Activated CD8-positive, alpha-beta memory T cell treated with anti-CD3 and anti-CD28 coated beads, Interleukin-2, amount 50 U/mL, for 4 hours (primary cell): ENCODE measurements around the gene INPP5J.
"Not testable (repeated sequence)": the region's sequence is repeated elsewhere in the genome, so short reads cannot be mapped to it uniquely, and the experiment has no call there.

Experiments used
- DNase-seq: peaks from one replicate; pipeline ENCODE4 v3.0.0-alpha.2; 2020

INPP5J gene

DNA sequence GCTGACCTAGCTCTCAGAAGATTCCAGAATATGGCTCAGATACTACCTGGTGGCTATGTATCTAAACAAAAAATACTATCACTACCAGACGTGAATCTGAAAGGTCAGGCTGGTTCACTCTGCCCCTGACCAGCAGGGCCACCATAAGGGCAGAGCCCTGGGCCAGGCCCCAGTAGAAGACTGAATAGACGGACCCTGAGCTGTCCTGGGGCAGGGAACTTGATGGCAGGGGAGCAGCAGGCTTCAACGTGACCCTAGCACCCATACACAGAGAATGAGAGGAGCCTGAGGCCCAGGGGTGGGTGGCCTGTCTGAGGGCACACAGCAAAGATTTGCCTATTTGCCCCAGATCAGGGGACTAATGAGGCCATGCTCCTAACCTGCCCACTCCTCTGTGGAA lies 30.6 kb downstream of the INPP5J start:
- no peak for DNase-seq

DNA sequence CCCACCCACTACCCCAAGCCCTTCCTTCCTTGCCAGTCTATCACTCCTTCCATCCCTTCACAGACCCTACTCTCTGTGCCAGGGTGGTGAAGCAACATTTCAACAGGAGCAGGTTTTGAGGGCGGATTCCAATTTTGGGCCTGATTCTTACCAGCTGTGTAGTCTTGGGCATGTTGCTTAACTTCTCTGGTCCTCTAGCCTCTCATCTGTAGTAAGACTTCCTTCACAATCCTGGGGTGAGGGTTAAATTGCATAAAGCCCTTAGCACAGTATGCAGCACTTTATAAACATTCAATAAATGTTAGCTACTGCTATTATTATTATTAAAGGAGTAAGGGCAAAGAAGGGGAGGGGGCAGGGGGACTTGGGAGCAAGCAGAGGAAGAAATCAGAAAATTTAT lies 32.2 kb downstream of the INPP5J start:
- no peak for DNase-seq

DNA sequence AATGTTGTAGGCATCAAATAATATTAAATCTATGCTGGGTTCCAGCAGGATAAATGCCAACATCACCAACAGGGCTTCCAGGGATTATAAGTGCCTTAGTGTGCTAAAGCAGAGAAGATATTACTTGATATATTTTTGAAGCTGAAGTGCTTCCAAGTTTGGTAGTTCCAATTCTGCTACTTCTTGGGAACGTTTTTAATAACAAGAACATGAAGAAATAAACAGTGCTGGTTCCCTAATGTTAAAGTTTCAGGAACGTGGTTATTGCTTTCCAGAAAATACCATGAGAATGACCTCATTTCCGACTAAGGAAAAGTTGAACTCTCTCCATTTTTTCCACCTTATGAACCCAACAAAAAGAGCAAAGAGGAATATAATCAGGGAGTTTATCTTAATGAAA lies 32.7 kb downstream of the INPP5J start:
- DNase-seq: no peak

DNA sequence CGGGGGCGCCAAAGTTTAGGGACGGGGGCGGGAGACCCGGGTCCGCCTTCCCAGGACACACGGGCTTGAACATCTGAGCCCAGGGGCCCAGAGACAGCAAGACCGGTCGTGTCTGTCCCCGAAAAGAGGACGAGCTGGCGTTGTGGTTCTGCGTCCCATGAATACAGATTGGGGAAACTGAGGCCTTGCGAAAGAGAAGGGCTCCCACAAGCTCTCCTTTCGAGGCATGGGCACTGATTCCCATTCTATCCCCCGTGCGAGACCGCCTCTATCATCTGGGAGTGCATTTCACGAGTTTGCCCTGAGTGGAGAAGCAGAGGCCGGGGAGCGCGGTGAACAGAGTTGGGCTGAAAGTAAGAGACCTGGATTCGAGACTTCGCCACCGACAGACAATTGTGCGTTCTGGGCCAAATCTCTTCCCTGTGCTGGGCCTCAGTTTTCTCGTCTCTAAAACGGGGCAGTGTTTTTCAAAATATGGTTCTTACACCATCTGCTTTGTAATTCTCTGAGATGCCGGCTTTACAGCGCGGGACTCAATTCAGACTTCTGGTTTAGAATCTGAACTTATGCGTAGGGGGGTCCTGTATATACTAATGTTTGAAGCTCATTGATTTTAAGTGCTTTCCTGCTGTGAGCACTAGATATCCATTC lies 37.7 kb downstream of the INPP5J start:
- DNase-seq: no peak

DNA sequence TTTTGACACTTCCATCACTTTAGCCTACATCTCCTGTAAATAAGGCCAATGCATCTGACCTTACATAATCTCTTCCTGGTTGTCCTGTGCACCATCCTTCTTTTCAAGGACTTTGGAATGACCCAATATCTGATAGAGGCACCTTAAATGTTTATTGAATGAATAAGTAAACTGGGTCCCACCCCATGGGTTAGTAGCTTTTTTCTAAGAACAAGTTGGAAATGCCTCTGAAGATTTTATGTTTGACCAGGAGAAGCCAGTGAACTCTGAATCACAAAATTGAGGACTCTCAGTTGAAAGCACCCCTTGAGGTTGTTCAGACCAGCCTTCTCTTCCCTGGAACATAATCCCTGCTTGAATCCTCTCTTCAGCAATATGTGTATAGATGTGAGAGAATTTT lies 38.6 kb downstream of the INPP5J start:
- no peak for DNase-seq

DNA sequence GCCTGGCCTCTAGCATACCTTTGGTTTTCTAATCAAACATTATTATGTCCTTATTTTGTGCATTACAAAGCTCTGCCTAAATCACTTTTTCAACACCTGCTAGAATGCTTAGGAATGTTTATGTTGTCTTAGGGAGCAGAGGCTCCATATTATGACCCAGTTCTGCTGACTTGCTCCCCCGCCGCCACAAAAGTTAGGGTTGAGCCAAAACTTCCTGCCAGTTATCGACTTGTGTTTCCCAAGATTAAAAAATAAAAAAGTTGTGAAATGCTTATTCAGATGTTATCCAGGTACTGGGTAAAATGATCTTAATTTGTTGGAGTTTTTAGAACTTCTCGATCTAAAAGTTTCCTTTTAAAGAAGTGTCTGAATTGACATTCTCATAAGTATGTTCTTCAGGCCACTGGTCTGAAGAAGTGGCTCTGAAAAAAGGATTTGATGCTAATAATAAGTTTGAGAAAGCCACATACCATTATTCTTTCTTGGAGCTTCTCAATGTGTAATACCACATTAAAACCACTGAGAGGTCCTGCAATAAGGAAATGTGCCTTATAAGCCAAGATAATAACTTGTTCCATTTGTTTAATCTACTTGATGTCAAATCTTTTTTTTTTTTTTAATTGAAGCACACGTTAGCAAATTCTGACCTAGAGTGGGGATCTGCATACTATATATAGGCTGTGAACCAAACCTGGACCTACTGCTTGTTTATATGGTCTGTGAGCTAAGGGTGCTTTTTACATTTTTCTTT lies 39.4 kb downstream of the INPP5J start:
- no peak for DNase-seq

DNA sequence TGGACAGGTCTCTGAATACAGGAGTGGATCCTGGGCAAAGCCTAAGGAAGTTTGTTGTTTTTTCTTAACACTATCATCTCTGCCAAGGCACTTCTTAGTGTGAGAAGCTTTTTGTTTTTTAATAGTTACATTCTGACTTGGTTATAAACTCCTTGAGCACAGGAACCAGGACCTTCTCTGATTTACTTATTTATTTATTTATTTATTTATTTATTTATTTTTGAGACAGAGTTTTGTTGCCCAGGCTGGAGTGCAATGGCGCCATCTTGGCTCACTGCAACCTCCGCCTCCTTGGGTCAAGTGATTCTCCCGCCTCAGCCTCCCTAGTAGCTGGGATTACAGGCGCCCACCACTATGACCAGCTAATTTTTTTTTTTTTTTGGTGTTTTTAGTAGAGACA lies 48.2 kb downstream of the INPP5J start:
- DNase-seq: no peak

DNA sequence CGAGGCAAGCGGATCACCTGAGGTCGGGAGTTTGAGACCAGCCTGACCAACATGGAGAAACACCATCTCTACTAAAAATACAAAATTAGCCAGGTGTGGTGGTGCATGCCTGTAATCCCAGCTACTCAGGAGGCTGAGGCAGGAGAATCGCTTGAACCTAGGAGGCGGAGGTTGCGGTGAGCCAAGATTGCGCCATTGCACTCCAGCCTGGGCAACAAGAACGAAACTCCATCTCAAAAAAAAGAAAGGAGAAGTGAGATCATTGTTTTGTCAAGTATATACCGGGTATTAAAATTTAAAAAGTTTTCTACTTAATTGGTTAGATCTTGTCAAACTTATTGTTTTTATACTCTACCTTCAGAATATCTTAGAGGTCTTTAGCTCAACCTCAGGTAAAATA lies 49.0 kb downstream of the INPP5J start:
- DNase-seq: not testable (repeated sequence)

DNA sequence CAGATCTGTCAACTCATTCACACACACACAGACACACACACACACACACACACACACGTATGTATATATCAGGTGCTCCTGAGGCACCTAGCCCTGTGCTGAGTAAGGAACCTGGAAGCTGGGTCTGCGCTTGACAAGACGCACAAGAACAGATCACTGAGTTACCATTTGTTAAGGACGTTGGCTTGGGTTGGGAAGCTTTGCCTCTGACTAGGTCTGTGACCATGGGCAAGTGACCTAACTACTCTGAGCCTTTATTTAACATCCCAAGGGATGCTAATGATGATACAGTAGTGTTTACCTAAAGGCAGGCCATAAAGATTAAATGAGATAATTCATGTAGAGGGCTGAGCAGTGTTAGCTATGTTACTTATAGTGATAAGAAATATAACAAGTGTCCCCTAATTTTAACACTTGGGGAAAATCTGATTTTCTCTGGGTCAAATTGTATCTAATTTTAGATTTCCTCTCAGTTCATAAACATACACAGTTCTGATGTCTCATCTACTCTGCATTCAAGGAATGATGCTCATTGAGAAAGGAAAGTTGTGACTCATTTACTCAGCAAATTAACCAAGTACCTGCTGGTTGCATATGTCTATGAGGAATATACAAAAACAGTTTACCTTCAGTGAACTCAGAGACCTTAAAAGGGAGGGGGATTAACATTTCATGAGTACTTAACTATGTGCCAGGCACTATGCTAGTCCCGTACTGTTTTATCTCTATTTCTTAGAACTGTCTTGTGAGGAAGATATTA lies 50.8 kb downstream of the INPP5J start:
- DNase-seq: no peak

DNA sequence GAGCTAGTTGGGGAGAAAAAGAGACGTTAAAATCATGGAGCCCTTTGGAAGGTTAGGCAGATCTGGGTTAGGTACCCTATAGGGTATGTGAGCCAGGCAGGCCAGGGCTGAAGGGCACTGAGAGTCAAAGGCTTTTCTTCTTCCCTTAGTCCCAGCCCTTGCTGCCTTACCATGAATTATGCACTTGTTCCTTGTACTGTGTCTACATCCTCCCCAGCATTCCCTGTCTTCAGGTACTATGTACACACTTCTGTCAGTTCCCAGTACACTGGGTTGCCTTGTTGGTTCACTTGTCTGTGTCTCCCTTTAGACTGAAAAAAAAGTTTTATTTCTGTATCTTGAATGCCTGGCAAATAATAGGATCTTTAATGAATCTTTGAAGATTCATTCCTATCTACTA lies 54.2 kb downstream of the INPP5J start:
- DNase-seq: no peak

DNA sequence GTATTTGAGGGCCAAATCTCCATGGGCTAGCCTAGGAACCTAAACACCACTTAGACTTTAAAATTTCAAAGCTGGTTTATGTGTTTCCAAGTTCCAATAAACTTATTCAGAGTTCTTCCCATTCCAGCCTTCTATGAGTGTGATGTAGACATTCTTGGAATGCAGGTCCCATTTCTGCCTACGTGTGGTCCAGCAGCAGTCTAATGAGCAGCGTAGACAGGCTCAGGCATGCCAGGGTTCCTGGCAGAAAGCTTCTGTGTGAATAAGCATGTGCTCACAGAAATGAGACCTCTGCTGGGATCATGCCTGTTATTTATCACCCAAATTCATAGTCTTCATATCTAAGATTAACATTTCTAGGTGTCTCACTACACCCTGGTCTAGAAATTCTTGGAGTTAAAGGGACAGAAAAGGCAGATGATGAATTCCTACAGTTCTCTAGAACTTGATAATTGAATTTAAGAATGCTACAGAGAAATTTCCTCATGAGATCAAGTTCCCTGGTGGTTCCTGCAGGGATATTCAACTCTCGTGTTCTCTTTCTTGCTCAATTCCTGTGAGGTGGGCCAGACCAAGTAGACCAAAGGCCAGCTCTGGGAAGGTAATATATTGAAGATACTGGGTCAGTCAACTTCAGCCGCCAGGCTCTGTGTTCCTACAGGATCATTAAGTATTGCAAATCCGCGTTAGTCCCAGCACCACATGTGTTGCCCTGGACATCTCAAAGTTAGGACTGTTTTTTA lies 54.8 kb downstream of the INPP5J start:
- no peak for DNase-seq

DNA sequence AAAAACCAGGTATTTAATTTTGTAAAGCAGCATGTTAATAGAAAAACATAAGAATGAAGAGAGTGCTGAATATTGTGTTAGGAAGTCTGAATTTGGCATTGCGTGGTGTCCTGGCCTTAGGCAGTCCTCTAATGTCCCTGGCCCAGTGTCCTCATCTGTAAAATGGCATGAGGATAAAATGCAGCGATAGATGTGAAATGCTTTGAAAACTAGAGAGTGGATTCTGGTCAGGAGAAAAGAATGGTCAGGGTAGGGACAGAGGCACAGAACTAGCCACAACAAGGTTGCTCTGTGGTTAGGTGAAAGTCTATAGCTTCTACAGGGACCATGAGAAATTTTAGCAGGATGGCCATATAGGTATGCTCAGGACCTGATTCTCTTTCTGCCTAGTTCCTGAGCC lies 56.1 kb downstream of the INPP5J start:
- DNase-seq: no peak

DNA sequence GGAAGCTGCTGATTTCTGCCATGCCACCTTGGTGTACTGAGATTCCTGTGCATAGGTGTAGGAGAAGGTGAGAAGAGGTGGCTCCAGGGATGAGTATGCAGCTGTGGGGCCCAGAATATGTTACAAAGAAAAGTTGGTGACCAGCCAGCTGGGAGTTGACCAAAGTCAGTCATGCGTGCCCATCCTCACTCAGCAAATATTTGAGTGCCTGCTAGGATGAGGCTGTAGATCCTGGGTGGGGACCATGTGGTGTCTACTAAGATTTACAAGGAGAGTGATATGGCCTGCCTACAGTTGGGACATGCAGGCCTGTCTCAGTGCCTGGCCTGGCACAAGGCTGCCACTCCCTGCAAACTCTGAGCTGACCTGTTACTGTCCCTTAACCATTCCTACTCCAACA lies 56.6 kb downstream of the INPP5J start:
- no peak for DNase-seq

DNA sequence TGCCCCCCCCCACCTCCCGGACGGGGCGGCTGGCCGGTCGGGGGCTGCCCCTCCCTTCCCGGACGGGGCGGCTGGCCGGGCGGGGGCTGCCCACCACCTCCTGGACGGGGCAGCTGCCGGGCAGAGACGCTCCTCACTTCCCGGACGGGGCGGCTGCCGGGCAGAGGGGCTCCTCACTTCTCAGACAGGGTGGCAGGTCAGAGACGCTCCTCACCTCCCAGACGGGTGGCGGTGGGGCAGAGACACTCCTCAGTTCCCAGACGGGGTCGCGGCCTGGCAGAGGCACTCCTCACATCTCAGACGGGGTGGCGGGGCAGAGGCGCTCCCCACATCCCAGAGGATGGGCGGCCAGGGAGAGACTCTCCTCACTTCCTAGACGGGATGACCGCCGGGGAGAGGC lies 61.2 kb downstream of the INPP5J start:
- DNase-seq: no peak
